Epithelial cell of esophagus (primary cell): ENCODE data around the gene MLANA.

Experiments used
- DNase-seq: peaks from one replicate; pipeline ENCODE4 v3.0.0; 2010; ENCODE audit warnings: low read depth
- H3K4me3 ChIP-seq: 2 replicates; pipeline ENCODE4 v1.5.1; 2011; ENCODE audit warnings: mild to moderate bottlenecking, low read length, control low read depth
- CTCF ChIP-seq: IDR thresholded peaks from 2 replicates; pipeline ENCODE4 v1.5.1; 2011; ENCODE audit warnings: low read depth, mild to moderate bottlenecking, low read length, control low read depth, inconsistent platforms; ENCODE audit not compliant: insufficient read depth; ENCODE audit errors: missing control alignments

The MLANA gene

GRCh38 chr9:5892456-5893133, 1.9 kb downstream of the MLANA start:
- peak; percentile 38 for DNase-seq
- TF ChIP-seq CTCF, result no peak
- no peak overlapping the region for H3K4me3 ChIP-seq

- H3K4me3 ChIP-seq, result no peak overlapping the region
- TF ChIP-seq CTCF, result no peak
- no peak for DNase-seq
Measured at GRCh38 chr9:5893134-5893505, 2.4 kb downstream of the MLANA start.

GRCh38 chr9:5893591-5894236, 3.0 kb downstream of the MLANA start:
- H3K4me3 ChIP-seq, result no peak overlapping the region
- no peak for TF ChIP-seq CTCF
- no peak for DNase-seq

- TF ChIP-seq CTCF, result no peak
Measured at GRCh38 chr9:5894237-5894959, 3.7 kb downstream of the MLANA start.

GRCh38 chr9:5895782-5896181, 5.1 kb downstream of the MLANA start:
- peak; percentile 36 for DNase-seq
- no peak for TF ChIP-seq CTCF
- H3K4me3 ChIP-seq, result no peak overlapping the region

More at GRCh38 chr9:5894237-5894959, 3.7 kb downstream of the MLANA start:
- no peak overlapping the region for H3K4me3 ChIP-seq
- no peak for DNase-seq

- H3K4me3 ChIP-seq, result no peak overlapping the region
- no peak for TF ChIP-seq CTCF
- DNase-seq, result no peak
Measured at GRCh38 chr9:5896863-5897262, 6.2 kb downstream of the MLANA start.
